Fibroblast of skin of abdomen (primary cell): Measurements from ENCODE around the gene RAMP2. TPM values are rescaled to one million over a fixed set of nuclear protein-coding genes. Genes with fewer than 3 reads are reported as not detected.
"Not testable (repeated sequence)": the region's sequence is repeated elsewhere in the genome, so short reads cannot be mapped to it uniquely, and the experiment has no call there.

Experiments
- DNase-seq: peaks from one replicate; pipeline ENCODE4 v3.0.0-alpha.2; 2013
- polyA plus RNA-seq, 2 experiments: library from polyadenylated mRNA; unstranded; fragments of 120-200 nt; gene quantifications; one replicate each; pipeline ENCODE4 v1.2.1, GENCODE V29; 2013; ENCODE audit not compliant: insufficient read length in 2 of 2

RAMP2 gene
- polyA plus RNA-seq (2013, experiment 1 of 2; ENCODE audit: insufficient read length), result 7.2 TPM
- polyA plus RNA-seq (2013, experiment 2 of 2; ENCODE audit: insufficient read length), result 6.6 TPM

DNA sequence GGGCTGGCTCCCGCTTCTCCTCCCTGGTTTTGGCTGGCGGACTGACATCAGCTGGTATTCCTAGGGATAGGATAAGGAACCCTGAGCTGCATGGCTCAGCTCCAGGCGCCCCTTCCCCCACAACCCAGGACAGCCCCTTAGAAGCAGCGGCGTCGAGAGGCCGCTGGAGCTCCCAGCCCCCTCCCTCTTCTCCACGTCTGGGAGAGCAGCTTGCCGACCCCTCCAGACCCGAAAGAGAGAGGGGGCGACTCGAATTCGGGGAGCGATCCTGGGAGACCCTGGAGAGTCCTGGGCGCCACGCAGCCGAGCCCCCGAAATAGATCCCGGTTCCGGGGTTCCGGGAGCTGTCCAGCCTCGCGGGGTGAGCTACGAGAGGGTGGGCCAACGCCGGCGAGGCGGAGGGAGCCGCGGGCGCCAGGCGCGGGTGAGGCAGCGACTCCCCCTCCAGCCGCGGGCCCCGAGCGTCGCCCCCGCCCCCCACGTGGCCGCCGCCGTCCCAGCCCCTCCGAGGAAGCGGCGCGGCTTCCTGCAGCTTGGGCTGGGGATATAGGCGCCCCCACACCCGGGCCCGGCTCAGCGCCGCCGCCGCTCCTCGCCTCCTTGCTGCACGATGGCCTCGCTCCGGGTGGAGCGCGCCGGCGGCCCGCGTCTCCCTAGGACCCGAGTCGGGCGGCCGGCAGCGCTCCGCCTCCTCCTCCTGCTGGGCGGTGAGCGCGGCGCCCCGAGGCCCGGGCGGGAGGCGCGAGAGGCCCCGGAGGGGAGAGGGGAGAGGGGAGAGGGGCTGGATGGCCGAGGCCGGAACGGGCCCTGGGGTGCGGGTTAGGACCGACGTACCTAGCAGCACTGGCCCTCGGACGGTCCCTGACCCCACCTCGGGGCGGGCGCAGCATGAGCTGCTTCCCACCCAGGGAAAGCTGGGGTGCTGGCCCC, at the start of gene RAMP2:
Gene RAMP2 (plus strand): TSS at position 576 of the 930 bp plus-strand sequence. CDS start 35 bp downstream, at position 611.
- no peak for DNase-seq

DNA sequence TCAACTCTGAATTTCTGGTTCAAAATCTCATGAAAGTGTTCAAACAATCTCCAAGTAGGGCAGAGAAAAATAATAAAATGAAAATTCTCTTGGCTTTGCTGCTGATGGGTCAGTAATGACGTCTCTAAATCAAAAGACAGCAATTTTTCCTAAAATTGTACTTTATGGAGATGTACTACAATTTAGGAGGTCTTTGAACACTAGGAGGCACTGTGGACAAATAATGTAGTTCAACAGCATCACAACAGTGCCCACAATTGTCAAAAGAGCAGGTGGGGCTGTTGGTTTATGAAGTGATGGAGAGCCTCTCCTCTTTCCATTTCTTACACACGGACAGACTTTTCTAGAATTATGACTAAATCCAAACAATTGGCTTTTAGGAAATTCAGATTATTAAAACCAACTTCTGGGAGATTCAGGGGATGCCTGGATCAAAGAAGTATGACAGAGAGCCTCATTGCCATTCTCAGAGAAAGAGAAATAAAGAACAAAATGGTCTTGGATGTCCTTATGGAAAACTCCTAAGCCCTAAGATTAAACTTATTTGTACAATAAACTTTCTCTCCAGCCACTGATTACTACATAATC, 39.9 kb upstream of the RAMP2 start:
- peak; percentile 57 for DNase-seq

DNA sequence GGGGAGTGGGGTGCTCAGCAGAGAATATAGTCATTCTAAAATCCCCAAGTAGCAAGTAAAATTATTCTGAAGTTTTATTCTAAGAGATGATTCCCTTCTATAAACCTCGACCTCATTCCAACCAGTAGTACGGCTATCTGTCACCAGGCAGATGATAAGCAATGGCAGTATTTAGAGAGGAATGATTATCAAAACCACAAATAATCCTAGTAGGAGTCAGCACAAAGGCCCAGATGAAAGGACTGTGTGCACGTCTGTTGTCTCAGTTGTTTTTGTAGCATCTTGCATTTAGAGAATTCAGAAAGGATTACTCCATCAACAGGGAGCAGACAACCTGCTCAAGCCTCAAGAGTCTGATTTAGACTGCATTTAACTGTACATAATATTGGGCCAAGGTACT, 37.4 kb upstream of the RAMP2 start:
- DNase-seq, result no peak

- DNase-seq, result no peak
These were observed 35.9 kb upstream of the RAMP2 start for GRCh38 chr17:42725143-42725542.

GRCh38 chr17:42740699-42741098, 20.3 kb upstream of the RAMP2 start:
- DNase-seq, result no peak

DNA sequence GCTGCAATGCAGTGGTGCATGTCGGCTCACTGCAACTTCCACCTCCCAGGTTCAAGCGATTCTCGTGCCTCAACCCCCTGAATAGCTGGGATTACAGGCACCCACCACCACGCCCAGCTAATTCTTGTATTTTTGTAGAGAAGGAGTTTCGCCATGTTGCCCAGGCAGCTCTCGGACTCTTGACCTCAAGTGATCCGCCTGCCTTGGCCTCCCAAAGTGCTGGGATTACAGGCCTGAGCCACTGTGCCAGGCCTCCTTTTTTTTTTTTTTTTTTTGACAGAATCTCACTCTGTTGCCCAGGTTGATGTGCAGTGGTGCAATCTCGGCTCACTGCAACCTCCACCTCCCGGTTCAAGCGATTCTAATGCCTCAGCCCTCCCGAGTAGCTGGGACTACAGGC, 18.1 kb upstream of the RAMP2 start:
- not testable (repeated sequence) for DNase-seq

DNA sequence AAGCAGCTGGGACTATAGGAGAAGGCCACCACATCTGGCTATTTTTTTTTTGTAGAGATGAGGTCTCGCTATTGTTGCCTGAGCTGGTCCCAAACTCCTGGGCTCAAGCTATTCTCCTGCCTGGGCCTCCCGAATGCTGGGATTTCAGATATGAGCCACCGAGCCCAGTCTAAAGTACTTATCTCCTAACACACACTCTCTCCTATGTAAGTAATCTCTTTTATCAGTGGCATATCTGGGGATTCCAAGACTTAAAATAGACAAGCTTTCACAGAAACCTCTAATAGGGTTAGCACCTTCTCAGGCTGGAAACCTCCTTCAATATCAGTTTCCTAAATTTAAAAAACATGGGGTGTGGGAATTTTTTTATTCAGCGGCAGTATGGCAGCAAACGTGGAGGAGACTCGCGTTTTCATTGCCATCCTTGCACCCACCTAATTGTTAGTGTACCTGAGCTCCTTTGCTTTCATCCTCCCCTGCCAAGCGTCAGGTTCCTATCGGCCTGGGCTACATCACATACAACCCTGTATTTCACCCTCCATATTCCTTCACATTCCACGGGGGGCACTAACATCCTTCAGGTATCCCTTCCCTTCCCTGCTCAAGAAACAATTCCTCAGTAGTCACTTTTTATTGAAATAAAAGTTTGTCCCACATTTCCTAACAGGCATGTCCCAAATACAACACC, 17.3 kb upstream of the RAMP2 start:
- DNase-seq, result peak; percentile 4

GRCh38 chr17:42744283-42744805, 16.7 kb upstream of the RAMP2 start:
- DNase-seq, result peak; percentile 27

DNA sequence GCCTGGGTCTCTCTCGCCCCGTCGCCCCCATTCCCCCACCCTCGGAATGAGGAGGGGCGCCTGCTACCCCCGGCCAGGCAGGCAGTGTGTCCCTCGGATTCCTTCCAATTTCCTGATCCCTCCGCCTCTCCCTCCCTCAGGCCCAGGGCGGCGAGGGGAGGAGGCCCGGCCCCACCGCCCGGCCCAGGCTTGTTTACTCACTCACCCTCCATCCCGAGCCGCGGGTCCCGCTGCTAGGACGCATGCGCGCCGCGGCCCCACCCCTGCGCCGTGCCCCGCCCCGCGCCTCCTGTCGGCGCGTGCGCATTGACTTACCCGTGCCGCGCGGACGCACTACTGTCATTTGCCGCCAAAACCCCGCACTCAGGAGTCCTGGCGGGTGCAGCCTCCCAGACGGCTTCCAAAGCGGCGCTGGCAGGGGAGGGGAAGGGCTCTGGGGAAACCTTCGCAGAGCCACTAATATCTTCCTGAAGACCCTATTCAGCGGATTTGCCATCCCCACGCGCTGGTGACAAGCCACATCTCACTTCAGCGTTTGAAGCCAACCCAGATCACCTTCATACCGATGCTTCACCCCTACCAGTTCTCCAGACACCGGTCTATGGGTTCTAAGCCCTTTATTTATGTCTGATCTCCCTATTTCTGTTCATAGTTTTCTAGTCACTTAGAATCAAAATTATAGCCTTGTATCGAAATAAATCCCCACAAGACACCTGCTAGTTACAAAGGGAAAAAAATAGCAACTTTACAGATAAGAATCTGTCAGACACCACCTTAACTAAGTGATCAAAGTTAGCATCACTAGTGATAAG, 16.0 kb upstream of the RAMP2 start, which contains the start of gene EZH1:
Gene EZH1 (minus strand): TSS at position 235 of the 812 bp plus-strand sequence. CDS start 16,099 bp downstream, outside the sequence.
- DNase-seq, result peak; percentile 91

- no peak for DNase-seq
These were observed 12.7 kb upstream of the RAMP2 start for GRCh38 chr17:42748202-42748907.

GRCh38 chr17:42748908-42749798, 11.9 kb upstream of the RAMP2 start:
- DNase-seq, result no peak

GRCh38 chr17:42750739-42751344, 10.2 kb upstream of the RAMP2 start:
- DNase-seq, result no peak

DNA sequence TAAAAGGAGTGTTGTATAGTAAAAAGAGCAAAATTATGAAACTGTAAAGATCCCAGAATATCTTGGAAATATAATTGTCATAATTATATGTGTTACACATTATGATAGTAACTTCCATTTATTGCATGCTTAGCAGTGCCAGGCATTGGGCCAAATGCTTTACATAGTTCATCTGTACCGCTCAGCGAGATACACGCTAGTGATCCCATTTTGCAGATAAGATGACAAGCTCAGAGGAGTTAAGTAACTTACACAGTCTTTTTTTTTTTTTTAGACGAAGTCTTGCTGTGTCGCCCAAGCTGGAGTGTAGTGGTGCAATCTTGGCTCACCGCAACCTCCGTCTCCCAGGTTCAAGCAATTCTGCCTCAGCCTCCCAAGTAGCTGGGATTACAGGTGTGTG, 9.4 kb upstream of the RAMP2 start:
- no peak for DNase-seq

GRCh38 chr17:42754782-42755181, 6.2 kb upstream of the RAMP2 start:
- no peak for DNase-seq

GRCh38 chr17:42759982-42760651, 910 bp upstream of the RAMP2 start:
- no peak for DNase-seq

- no peak for DNase-seq
These were observed 611 bp downstream of the RAMP2 start for GRCh38 chr17:42761638-42762037.

GRCh38 chr17:42766124-42766523, 5.1 kb downstream of the RAMP2 start:
- no peak for DNase-seq

GRCh38 chr17:42767512-42767911, 6.5 kb downstream of the RAMP2 start:
- DNase-seq, result no peak

DNA sequence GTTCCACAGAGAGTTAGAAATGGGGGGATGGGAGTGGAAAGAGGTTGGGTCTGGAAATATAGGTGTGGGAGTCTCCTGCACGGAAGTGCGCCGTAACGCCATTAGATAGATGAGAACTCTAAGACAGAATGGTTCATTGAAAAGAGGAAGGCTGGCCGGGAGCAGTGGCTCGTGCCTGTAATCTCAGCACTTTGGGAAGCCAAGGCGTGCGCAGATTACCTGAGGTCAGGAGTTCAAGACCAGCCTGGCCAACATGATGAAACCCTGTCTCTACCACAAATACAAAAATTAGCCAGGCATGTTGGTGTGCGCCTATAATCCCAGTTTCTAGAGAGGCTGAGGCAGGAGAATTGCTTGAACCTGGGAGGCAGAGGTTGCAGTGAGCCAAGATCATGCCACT, 7.0 kb downstream of the RAMP2 start:
- not testable (repeated sequence) for DNase-seq
